GM19455 (cell line): Measurements from ENCODE around the gene GTF3C5.
"Not testable (repeated sequence)": the region's sequence is repeated elsewhere in the genome, so short reads cannot be mapped to it uniquely, and the experiment has no call there.

Experiments
- ATAC-seq: cut with Tn5 transposase; IDR thresholded peaks from one replicate; pipeline ENCODE4 v1.9.1; 2021; ENCODE audit not compliant: unreplicated experiment

The GTF3C5 gene

GRCh38 chr9:133030317-133031129 is at the start of gene GTF3C5:
Gene GTF3C5, plus strand, starts transcription at chr9:133030997. Its CDS starts 15 bp downstream, at chr9:133031012.
- peak; percentile 93 for ATAC-seq

GRCh38 chr9:132982458-132982857 is 48.3 kb upstream of the GTF3C5 start:
- ATAC-seq = no peak

- ATAC-seq = no peak
These were observed 47.2 kb upstream of the GTF3C5 start for GRCh38 chr9:132983491-132984201.

GRCh38 chr9:132984202-132985070 is 46.4 kb upstream of the GTF3C5 start:
- ATAC-seq = no peak

- ATAC-seq = no peak
These were observed 45.8 kb upstream of the GTF3C5 start for GRCh38 chr9:132985071-132985350.

- ATAC-seq = no peak
These were observed 45.3 kb upstream of the GTF3C5 start for GRCh38 chr9:132985489-132985888.

- no peak for ATAC-seq
These were observed 44.7 kb upstream of the GTF3C5 start for GRCh38 chr9:132986114-132986513.

GRCh38 chr9:132986640-132987620 is 43.9 kb upstream of the GTF3C5 start:
- ATAC-seq = no peak

- ATAC-seq = no peak
These were observed 42.4 kb upstream of the GTF3C5 start for GRCh38 chr9:132988244-132989013.

GRCh38 chr9:132989014-132989310 is 41.8 kb upstream of the GTF3C5 start:
- no peak for ATAC-seq

GRCh38 chr9:132989414-132989996 is 41.3 kb upstream of the GTF3C5 start:
- ATAC-seq = no peak

GRCh38 chr9:132989998-132990557 is 40.7 kb upstream of the GTF3C5 start:
- ATAC-seq = not testable (repeated sequence)

GRCh38 chr9:132990781-132991180 is 40.0 kb upstream of the GTF3C5 start:
- no peak for ATAC-seq

GRCh38 chr9:132991351-132992300 is 39.2 kb upstream of the GTF3C5 start:
- ATAC-seq = no peak

GRCh38 chr9:132993511-132993939 is 37.3 kb upstream of the GTF3C5 start:
- ATAC-seq = no peak

GRCh38 chr9:132994410-132995120 is 36.2 kb upstream of the GTF3C5 start:
- ATAC-seq = no peak

GRCh38 chr9:132995121-132995420 is 35.7 kb upstream of the GTF3C5 start:
- ATAC-seq = no peak

- ATAC-seq = no peak
These were observed 34.9 kb upstream of the GTF3C5 start for GRCh38 chr9:132995879-132996278.
